BE2C (cell line): ENCODE results near the gene LRRC26.
A peak's percentile ranks its signal among the peaks of the same experiment; 100 is the strongest.

Source experiments
- DNase-seq: peaks from one replicate; pipeline ENCODE4 v3.0.0-alpha.2; 2020
- H3K27me3 ChIP-seq: fragments of 250-450 bp; sonication (Bioruptor Pico); 2 replicates; pipeline ENCODE4 v1.5.1; 2020; ENCODE audit warnings: mild to moderate bottlenecking
- H3K36me3 ChIP-seq: fragments of 250-450 bp; sonication (Bioruptor Pico); 2 replicates; pipeline ENCODE4 v1.5.1; 2020; ENCODE audit warnings: mild to moderate bottlenecking
- H3K4me1 ChIP-seq: fragments of 250-450 bp; sonication (Bioruptor Pico); 2 replicates; pipeline ENCODE4 v1.5.1; 2020
- H3K4me3 ChIP-seq: 2 replicates; pipeline ENCODE4 v1.5.1; 2011; ENCODE audit warnings: low read depth, low read length
- H3K9me3 ChIP-seq: fragments of 250-450 bp; sonication (Bioruptor Pico); 2 replicates; pipeline ENCODE4 v1.5.1; 2020
- TF ChIP-seq, protein P1 (sequence below): IDR thresholded peaks from 2 replicates; pipeline ENCODE4 v1.5.1; 2012; ENCODE audit warnings: mild to moderate bottlenecking, low read depth, low read length

The LRRC26 gene

DNA sequence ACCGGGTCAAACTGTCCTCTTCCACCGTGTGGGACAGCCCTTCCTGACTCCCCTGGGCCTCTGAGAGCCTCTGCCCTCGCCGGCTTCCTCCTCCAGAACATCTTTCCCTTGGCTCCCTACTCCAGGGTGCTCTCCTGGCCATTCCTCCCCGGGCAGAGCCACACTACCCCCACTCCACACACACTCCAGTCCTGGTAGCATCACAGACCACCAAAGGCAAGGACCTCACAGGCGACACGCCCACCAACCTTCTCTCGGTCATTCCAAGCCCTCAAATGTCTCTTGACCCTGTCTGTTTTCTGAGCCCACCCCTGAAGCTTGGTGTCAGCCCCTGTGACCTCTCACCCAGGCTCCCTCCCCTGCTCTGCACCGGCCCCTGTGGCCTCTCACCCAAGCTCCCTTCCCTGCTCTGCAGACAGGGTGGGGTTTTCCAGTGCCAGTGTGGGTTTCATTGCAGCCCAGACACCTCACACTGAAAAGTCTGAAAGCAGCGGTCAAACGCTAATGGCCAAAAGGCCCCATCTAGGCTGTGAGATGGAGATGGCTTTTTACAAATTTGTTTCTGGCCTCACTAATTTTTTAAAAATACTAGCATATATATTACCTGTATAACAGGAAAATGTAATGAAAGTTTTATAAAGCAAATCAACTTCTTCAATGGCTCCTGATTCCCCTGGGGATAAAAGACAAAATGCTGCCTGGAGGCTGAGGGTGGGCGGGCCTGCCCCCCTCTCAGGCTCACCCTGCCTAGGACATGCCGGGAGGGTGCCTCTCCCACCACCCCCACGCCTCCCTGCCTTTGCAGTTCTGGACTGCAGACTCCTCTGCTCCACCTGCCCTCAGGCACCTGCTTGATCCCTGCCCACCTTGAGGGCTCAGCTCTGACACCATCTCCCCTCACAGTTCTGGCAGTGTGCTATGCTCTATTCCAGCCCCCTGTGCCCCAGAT is 10.5 kb downstream of the LRRC26 start:
- Histone ChIP-seq H3K9me3 (no peaks in the 10 kb centered on the region), H3K4me3 (no peak overlapping the region), H3K36me3 (no peaks in the 10 kb centered on the region), H3K4me1 (no peaks in the 10 kb centered on the region; the same call in 1 of the 2 replicates), H3K27me3 (peaks cover 4% of the 10 kb centered on the region; the same call in 1 of the 2 replicates)
- DNase-seq: no peak
- TF ChIP-seq, protein P1, sequence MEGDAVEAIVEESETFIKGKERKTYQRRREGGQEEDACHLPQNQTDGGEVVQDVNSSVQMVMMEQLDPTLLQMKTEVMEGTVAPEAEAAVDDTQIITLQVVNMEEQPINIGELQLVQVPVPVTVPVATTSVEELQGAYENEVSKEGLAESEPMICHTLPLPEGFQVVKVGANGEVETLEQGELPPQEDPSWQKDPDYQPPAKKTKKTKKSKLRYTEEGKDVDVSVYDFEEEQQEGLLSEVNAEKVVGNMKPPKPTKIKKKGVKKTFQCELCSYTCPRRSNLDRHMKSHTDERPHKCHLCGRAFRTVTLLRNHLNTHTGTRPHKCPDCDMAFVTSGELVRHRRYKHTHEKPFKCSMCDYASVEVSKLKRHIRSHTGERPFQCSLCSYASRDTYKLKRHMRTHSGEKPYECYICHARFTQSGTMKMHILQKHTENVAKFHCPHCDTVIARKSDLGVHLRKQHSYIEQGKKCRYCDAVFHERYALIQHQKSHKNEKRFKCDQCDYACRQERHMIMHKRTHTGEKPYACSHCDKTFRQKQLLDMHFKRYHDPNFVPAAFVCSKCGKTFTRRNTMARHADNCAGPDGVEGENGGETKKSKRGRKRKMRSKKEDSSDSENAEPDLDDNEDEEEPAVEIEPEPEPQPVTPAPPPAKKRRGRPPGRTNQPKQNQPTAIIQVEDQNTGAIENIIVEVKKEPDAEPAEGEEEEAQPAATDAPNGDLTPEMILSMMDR: no peak

DNA sequence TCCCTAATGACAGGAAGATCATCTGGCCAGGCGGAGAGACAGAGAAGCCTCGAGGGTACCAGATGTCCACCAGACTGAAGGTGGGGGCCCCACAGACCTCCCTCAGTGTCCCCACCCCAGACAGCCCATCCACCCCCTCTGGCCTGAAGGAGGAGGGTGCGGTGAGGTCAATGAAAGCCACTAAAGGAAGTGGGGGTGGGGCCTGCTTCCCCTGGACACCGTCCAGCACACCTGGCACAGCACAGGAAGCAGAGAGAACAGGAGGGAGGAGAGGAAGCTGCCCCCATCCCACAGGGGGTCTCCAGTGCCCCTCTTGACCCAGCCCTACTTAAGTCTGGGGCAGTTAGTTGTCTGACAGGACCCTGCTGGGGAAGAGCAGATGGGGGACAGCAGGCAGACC is 11.2 kb downstream of the LRRC26 start:
- Histone ChIP-seq H3K4me1 (no peaks in the 10 kb centered on the region; the same call in 1 of the 2 replicates), H3K4me3 (no peak overlapping the region), H3K36me3 (no peaks in the 10 kb centered on the region), H3K9me3 (no peaks in the 10 kb centered on the region), H3K27me3 (0 out of 2 replicates have a peak, but pooled peaks cover under 1% of the 10 kb centered on the region)
- TF ChIP-seq, protein P1: no peak
- DNase-seq: no peak

DNA sequence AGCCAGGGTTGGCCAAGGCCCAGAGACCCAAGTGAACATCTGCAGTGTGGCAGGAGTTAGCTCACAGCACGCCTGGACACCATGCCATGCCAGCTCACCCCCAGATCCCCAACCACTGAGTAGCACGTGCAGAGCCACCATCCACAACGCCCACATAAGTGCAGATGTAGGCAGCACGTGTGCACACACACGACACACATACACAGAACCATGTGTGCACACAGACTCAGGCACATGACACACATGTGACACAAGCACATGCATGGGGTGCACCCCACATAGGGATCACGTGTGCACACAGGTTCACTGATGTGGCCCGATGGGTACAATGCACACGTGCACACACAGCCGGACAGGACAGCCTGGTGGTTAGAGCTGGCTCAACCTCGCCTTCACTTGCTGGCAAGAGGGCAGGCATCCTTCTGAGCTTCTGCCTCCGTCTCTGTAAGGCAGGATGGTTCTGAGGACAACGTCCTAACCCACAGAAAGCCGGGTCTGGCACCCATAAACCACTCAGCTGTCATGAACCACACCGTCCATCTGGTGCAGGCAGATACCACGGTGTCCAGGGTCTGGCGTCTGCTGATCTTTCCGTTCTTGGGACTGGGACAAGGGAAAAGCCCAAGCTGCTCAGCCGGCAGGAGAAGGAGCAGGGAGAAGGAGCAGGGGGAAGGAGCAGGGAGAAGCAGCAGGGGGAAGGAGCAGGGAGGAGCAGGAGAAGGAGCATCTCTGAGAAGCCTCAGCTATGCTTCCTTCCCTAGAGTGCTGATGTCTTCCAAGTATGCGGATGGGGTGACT is 12.0 kb downstream of the LRRC26 start:
- Histone ChIP-seq H3K27me3 (no peaks in the 10 kb centered on the region), H3K4me1 (no peaks in the 10 kb centered on the region; the same call in 1 of the 2 replicates), H3K36me3 (no peaks in the 10 kb centered on the region), H3K4me3 (no peak overlapping the region), H3K9me3 (no peaks in the 10 kb centered on the region)
- TF ChIP-seq, protein P1: no peak
- no peak for DNase-seq

DNA sequence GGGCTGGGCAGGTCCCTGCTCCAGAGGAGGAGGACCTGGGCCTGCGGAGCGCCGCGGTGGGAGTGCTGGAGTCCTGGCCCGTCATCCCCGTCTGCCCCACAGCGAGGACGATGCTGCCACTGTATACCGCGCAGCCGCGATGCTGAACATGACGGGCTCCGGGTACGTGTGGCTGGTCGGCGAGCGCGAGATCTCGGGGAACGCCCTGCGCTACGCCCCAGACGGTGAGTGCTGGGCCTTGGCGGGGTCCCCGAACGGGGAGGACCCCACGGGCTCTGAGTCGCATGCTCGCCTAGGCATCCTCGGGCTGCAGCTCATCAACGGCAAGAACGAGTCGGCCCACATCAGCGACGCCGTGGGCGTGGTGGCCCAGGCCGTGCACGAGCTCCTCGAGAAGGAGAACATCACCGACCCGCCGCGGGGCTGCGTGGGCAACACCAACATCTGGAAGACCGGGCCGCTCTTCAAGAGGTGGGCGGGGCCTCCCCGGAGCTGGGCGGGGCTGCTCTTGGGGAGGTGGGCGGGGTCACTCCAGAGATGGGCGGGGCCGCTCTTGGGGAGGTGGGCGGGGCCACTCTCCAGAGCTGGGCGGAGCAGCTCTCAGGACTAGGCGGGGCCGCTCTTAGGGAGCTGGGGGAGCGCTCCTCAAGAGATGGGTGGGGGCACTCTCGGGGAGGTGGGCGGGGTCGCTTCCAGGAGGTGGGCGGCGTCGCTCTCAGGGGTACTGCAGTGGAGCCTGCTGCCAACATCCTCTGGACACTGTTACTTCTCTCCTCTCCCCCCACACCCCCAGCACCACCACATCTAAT is 13.1 kb downstream of the LRRC26 start:
- TF ChIP-seq, protein P1: no peak
- no peaks in the 10 kb centered on the region for H3K27me3 ChIP-seq
- H3K4me1 ChIP-seq: no peaks in the 10 kb centered on the region; the same call in 1 of the 2 replicates
- DNase-seq: peak; percentile 54
- no peaks in the 10 kb centered on the region for H3K36me3 ChIP-seq
- H3K9me3 ChIP-seq: no peaks in the 10 kb centered on the region
- no peak overlapping the region for H3K4me3 ChIP-seq

DNA sequence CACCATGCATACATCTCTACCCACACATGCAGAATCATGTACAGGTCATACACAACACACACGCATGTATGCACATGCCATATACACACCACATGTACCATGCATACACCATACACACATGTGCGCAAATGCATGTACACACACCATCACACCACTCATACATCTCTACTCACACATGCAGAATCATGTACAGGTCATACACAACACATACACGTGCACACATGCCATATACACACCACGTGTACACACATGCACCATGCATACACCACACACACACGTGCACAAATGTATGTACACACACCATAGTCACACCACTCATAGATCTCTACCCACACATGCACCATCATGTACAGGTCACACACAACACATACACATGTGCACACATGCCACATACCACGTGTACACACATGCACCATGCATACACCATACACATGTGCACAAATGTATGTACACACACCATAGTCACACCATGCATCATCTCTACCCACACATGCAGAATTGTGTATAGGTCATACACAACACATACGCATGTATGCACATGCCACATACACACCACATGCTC is 16.9 kb downstream of the LRRC26 start:
- TF ChIP-seq, protein P1: no peak
- no peaks in the 10 kb centered on the region for H3K9me3 ChIP-seq
- H3K27me3 ChIP-seq: no peaks in the 10 kb centered on the region

More for the DNA sequence above, 16.9 kb downstream of the LRRC26 start:
- H3K36me3 ChIP-seq: no peaks in the 10 kb centered on the region
- DNase-seq: no peak
- H3K4me1 ChIP-seq: peaks cover 9% of the 10 kb centered on the region
- no peak overlapping the region for H3K4me3 ChIP-seq
